Esophagus squamous epithelium (tissue), 5 donors: ENCODE measurements around the gene RNGTT. TPM values are rescaled to one million over a fixed set of nuclear protein-coding genes. Genes with fewer than 3 reads are reported as not detected.
"Not testable (repeated sequence)": the region's sequence is repeated elsewhere in the genome, so short reads cannot be mapped to it uniquely, and the experiment has no call there.

Source experiments
- DNase-seq: peaks from one replicate; lab custom pipeline; 2025; lab: John Stamatoyannopoulos, UW
- H3K27ac ChIP-seq, 4 donors: fragments of 200-600 bp; sonication (generic); one replicate each; pipeline ENCODE4 v1.5.1; 2016 to 2019; ENCODE audit warnings: mild to moderate bottlenecking in 1 of 4
- H3K27me3 ChIP-seq, 4 donors: fragments of 200-600 bp; sonication (generic); 1 replicate in 3 of 4; 2 replicates in 1 of 4; pipeline versions ENCODE4 v1.5.1 to v1.6.0; 2017 to 2021; ENCODE audit warnings: antibody characterized with exemption in 1 of 4
- H3K36me3 ChIP-seq, 3 donors: fragments of 200-600 bp; sonication (generic); one replicate each; pipeline ENCODE4 v1.5.1; 2016 to 2019
- H3K4me1 ChIP-seq, 3 donors: fragments of 200-600 bp; sonication (generic); one replicate each; pipeline ENCODE4 v1.5.1; 2017 to 2019
- H3K4me3 ChIP-seq, 4 donors: fragments of 200-600 bp; sonication (generic); 1 replicate in 3 of 4; 2 replicates in 1 of 4; pipeline ENCODE4 v1.5.1; 2016 to 2019; ENCODE audit warnings: mild to moderate bottlenecking in 2 of 4, moderate library complexity in 1 of 4
- H3K9me3 ChIP-seq, 3 donors: fragments of 200-600 bp; sonication (generic); one replicate each; pipeline ENCODE4 v1.5.1; 2016 to 2019
- POLR2A ChIP-seq, 4 donors: fragments of 450-650 bp; IDR thresholded peaks; one replicate each; pipeline ENCODE4 v1.6.1; 2017; ENCODE audit warnings: antibody characterized with exemption in 4 of 4, mild to moderate bottlenecking in 4 of 4, moderate library complexity in 3 of 4
- WGBS, 2 donors: methylation state at CpG; one replicate each; pipeline ENCODE4 v1.1.5; 2018; 5-methylcytosine and 5-hydroxymethylcytosine counted together
- intact Hi-C: fragments of 100-400 bp; cut with DNase I; formaldehyde crosslinking; loops from one replicate; pipeline ENCODE4 v1.15.0; 2022
- total RNA-seq, 4 donors: library from RNA; depleted of rRNA; stranded (reverse); fragments of >200 nt; gene quantifications; one replicate each; pipeline ENCODE4 v1.1.0, GENCODE V29; 2016
- TF ChIP-seq, protein P1 (sequence below), 6 experiments: fragments of 450-650 bp in 4 of 6; fragments of 200-600 bp in 2 of 6; sonication (generic) in 2 of 6; IDR thresholded peaks; one replicate each; pipeline ENCODE4 v1.5.1; 2016 to 2019; ENCODE audit warnings: antibody characterized with exemption in 6 of 6, mild to moderate bottlenecking in 4 of 6, moderate library complexity in 4 of 6
- donor health status: DM: yes; HTN: yes; CAD: no.

RNGTT gene
- total RNA-seq, 4 donors from 2014 or later, result 8.3 to 22.3 (median 18.3) TPM

DNA sequence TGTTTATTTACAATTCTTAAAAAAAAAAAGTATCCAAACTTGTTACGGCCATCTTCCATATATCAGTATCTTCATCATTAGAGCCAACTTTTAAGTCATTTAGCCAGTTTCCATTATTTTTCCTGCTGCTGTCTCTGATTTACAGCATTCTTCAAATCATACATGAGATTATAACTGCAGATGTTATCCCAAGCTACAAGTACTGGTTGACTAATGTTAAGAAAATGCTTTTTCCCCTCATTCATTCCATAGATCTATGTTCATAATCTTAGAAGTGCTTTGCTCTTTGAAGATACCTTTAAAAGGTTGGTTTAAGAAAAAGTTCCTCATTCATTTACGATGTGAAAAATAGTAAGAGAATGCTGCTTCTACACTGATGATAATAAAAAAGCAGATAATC is 158.7 kb downstream of the RNGTT start:
- 89 to 96% methylated on average over 2 of the region's 2 CpGs for WGBS, 2 donors
- DNase-seq, result no peak
- H3K27ac ChIP-seq, result no peak overlapping the region
- no peaks in the 10 kb centered on the region for H3K27me3 ChIP-seq
- H3K4me1 ChIP-seq, result no peaks in the 10 kb centered on the region
- H3K36me3 ChIP-seq, result peaks cover 0 to 19% (median 0%) of the 10 kb centered on the region in 3 donors
- H3K9me3 ChIP-seq, result peaks cover 0 to 4% (median 0%) of the 10 kb centered on the region in 3 donors
- H3K4me3 ChIP-seq, result no peak overlapping the region
- intact Hi-C loops, result no loop called here
- no peak for TF ChIP-seq POLR2A (IDR thresholded peaks at IDR 0.05)
- TF ChIP-seq, protein P1, sequence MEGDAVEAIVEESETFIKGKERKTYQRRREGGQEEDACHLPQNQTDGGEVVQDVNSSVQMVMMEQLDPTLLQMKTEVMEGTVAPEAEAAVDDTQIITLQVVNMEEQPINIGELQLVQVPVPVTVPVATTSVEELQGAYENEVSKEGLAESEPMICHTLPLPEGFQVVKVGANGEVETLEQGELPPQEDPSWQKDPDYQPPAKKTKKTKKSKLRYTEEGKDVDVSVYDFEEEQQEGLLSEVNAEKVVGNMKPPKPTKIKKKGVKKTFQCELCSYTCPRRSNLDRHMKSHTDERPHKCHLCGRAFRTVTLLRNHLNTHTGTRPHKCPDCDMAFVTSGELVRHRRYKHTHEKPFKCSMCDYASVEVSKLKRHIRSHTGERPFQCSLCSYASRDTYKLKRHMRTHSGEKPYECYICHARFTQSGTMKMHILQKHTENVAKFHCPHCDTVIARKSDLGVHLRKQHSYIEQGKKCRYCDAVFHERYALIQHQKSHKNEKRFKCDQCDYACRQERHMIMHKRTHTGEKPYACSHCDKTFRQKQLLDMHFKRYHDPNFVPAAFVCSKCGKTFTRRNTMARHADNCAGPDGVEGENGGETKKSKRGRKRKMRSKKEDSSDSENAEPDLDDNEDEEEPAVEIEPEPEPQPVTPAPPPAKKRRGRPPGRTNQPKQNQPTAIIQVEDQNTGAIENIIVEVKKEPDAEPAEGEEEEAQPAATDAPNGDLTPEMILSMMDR (IDR thresholded peaks at IDR 0.05), result no peak

GRCh38 chr6:88785478-88785877 is 177.9 kb downstream of the RNGTT start:
- H3K27ac ChIP-seq, result no peak overlapping the region
- H3K4me3 ChIP-seq, result no peak overlapping the region
- peaks cover 0 to 4% (median 0%) of the 10 kb centered on the region in 3 donors for H3K36me3 ChIP-seq
- no peak for DNase-seq
- TF ChIP-seq, protein P1 (IDR thresholded peaks at IDR 0.05), result no peak
- no peak for TF ChIP-seq POLR2A (IDR thresholded peaks at IDR 0.05)
- intact Hi-C loops, result no loop called here
- H3K9me3 ChIP-seq, result no peaks in the 10 kb centered on the region
- no peaks in the 10 kb centered on the region for H3K27me3 ChIP-seq
- H3K4me1 ChIP-seq, result no peaks in the 10 kb centered on the region

DNA sequence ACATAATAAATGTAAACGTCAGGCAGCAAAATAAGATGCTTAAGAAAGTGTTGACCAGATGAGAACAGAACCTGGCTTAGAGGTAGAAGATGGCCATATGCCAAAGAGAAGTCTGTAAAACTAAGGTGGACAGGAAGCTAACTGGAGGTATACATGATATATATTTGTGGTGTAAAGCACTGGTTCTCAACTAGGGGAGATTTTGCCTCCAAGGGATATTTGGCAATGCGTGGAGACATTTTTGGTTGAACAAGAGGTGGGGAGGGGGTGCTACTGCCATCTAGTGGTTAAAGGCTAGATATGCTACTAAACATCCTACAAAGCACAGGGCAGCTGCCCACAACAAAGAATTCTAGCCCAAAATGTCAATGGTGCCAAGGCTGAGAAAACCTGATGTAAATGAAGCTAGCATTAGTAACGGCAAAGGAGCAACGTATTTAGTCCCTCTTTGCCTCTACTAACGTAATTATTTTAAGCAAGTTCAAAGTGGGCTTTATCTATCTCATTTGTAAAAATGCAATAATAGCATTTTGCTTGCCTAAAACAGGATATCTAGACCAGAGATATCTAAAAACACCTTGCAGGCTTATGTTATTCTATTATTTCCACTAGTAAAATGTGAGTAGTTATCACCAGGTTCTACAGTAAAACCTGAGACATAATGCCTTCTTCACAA is 182.6 kb downstream of the RNGTT start:
- H3K27me3 ChIP-seq, result no peaks in the 10 kb centered on the region
- peaks cover 0 to 12% (median 0%) of the 10 kb centered on the region in 3 donors for H3K36me3 ChIP-seq
- TF ChIP-seq, protein P1 (IDR thresholded peaks at IDR 0.05), result peak; percentile 51 to 78 (median 62)
- TF ChIP-seq POLR2A (IDR thresholded peaks at IDR 0.05), result no peak
- H3K4me1 ChIP-seq, result no peaks in the 10 kb centered on the region
- H3K27ac ChIP-seq, result no peak overlapping the region
- H3K9me3 ChIP-seq, result no peaks in the 10 kb centered on the region
- no peak overlapping the region for H3K4me3 ChIP-seq
- no peak for DNase-seq
- 40 to 42% methylated on average over 5 of the region's 5 CpGs for WGBS, 2 donors
- intact Hi-C loops, result no loop called here

GRCh38 chr6:88775866-88776571 is 187.4 kb downstream of the RNGTT start:
- no peak for TF ChIP-seq POLR2A (IDR thresholded peaks at IDR 0.05)
- TF ChIP-seq, protein P1 (IDR thresholded peaks at IDR 0.05), result no peak
- Histone ChIP-seq H3K4me1 (no peaks in the 10 kb centered on the region), H3K27me3 (no peaks in the 10 kb centered on the region), H3K9me3 (no peaks in the 10 kb centered on the region), H3K4me3 (no peak overlapping the region), H3K36me3 (peaks cover 0 to 8% (median 0%) of the 10 kb centered on the region in 3 donors), H3K27ac (no peak overlapping the region)
- WGBS, 2 donors, result 77 to 89% methylated on average over 8 of the region's 8 CpGs
- DNase-seq, result no peak
- intact Hi-C loops, result no loop called here

- H3K9me3 ChIP-seq, DNase-seq, intact Hi-C loops, H3K4me1 ChIP-seq, H3K27ac ChIP-seq, H3K4me3 ChIP-seq, H3K27me3 ChIP-seq: not testable (repeated sequence)
- peaks cover 0 to 13% (median 0%) of the 10 kb centered on the region in 3 donors for H3K36me3 ChIP-seq
- WGBS, 2 donors, result 87 to 88% methylated on average over 2 of the region's 2 CpGs
Observed at GRCh38 chr6:88768114-88768513, 195.3 kb downstream of the RNGTT start.
